Stimulated activated CD4-positive, alpha-beta T cell treated with anti-CD3 and anti-CD28 coated beads, Interleukin-12 subunit alpha, Interleukin-12 subunit beta, amount 100 ng/mL, for 24 hours (primary cell): ENCODE data around the gene ZDHHC11.
"Not testable (repeated sequence)": the region's sequence is repeated elsewhere in the genome, so short reads cannot be mapped to it uniquely, and the experiment has no call there.

Source experiments
- DNase-seq, 2 experiments: peaks; one replicate each; pipeline ENCODE4 v3.0.0-alpha.2; 2020; ENCODE audit warnings: low read depth in 2 of 2

The ZDHHC11 gene

DNA sequence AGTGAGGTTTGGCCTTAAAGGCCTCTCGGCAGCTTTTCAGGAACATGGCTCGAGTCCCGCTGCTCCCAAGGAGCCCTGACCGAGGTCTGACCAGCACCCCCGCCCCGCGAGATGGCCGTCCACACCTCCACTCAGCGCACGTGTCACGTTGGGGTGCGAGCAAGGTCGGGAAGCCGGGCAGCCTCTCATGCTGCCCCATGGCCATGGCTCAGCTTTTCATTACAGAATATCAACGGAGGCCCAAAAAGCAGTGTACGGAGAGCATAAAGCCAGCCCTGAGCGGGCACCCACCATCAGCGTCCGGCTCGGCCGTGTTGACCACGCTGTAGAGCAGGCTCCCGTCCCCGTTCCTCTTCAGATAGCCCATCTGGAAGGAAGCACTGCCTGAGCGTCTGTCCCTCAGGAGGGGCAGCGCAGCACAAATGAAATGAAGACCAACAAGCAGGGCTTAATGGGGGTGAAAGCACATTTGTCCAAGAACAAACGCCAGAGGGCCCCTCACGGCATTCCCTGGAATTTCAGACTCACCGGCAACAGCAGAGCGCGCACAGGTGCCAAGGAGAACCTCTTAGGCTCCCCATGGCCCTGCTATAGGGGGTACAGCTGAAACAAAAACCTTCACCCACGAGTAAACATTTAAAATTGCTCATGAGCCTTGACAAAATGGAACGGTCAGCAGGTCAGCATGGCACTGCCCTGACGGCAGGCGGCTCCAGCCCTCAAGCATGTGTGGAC lies 30.2 kb upstream of the ZDHHC11 start:
- no peak for DNase-seq

DNA sequence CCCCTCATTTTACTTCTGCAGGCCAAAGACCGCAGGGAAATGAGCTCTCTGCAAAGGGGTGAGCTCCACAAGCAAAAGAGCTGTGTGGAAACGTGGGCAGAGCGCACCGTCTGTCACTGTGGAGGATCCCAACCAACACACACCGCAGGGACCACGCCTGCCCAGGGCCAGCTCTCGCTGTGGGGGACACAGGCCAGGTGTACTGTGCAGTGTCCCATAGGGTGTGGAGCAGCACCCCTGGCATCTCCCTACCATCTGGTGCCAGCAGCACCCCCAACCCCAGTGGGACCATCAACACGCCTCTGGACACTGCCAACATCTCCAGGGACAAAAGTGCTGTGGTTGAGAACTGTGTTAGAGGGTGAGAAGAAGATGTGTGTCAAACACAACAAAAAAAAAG lies 27.9 kb upstream of the ZDHHC11 start:
- DNase-seq: not testable (repeated sequence)

DNA sequence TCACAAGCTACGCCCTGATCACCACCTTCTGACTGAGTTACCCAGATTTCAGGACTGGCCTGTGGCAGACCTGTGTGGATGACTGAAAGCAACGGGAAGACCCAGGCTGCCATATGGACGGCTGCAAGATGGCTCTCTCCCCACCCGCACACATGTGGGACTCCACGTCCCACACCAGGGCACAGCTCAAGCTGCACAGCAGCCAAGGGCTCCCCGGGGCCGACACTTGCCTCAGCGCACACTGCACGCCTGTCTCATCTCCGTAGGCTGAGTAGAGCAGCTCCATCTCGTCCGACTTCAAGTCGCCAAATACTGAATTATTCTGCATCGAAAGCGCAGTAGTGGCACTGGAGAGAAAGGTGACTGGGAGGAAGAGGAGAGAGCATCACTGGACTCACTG lies 27.3 kb upstream of the ZDHHC11 start:
- no peak for DNase-seq

DNA sequence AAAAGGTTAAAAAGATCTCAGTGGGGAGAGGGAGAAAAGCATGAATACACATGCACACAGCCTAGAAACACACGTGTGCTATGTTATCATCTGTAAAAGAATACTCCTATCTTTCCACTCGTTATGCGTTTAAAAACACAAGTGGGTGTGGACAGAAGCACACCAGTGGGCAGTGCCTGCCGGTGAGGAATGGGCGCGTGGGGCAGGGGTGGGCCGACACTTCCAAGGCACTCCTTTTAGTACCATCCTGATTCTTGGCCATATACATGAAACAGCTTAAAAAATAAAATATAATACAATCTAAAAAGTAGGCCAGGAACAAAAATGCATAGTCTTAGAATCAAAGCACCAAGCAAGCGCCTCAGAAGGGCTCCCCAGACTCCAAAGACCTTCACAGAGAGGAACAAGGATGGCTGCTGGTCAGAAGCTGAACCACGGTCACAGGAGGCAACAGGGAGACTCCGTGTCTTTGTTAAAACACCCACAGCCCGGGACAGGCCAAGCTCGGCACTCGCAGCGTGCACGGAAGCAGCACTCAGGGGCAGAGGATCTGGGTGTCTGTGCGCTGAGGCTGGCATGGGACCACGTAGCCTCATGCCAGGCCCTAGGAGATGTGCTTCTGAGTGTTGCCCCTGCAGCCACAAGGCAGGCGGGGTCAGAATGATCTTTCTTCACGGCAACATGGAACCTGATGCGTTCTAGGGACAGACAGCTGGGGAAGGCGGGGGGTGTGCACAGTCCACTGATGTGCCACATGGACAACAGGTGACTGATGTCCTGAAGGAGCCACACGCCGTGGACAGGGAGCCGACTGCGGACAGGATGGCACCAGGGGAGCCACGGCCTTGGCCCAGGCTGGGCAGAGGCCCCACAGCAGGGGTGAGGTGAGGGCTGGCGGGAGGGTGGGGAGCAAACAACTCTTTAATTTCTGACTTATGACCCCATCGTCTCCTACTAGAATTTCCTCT lies 25.9 kb upstream of the ZDHHC11 start:
- no peak for DNase-seq

DNA sequence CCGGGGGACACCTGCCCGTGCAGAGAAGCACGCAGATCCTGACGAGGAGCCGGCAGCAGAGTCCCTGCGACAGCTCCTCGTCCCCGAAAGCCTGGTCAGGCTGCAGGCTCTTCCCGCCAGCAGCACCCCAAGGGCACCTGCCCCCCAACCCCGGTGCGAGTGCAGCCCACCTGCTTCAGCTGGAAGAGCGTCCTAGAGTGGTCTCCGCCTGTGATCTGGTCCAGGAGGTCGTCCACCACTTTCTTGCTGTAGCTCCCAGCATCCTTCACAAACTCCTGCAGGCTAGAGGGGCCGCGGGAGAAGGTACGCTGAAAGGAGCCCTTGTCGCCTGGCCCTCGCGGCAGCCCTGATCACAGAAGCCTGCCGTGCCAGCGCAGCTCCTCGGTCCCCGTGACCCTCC lies 25.1 kb upstream of the ZDHHC11 start:
- DNase-seq: no peak

DNA sequence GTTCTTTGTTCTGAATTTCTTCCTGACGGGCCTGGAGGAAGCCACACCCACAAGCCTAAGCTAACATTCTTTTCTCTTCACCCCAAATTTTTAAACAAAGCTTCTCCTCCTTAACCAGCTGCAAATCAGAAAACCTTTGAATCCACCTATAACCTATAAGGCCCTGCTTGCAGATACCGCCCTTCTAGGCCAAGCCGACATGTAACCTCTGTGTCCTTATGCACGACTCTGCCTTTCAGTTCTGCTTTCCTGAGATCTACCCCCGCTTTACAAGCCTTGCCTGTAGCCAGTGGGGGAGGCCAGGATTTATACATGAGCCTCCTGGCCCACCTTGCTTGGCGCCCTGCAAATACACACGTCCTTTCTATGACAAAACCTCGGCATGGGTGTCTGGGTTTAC lies 22.5 kb upstream of the ZDHHC11 start:
- DNase-seq: no peak

DNA sequence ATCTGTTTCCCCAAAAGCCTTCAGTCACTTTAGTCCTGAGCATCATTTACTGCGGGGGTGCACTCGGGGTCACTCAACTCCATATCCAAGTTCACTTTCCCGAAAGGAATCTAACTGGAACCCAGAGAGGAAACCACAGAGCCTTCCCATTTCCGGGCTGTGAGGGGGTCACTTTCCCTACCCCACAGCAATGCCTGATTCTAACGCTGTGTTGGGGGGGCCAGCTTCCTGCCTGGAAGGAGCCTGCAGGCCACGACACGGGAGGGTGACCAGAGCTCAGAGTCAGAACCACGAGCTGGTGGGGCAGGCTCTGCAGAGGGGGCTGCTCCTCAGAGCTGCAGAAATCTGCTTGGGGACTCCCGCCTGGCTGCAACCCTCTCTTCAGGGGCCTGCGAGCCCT lies 21.5 kb upstream of the ZDHHC11 start:
- DNase-seq: no peak

DNA sequence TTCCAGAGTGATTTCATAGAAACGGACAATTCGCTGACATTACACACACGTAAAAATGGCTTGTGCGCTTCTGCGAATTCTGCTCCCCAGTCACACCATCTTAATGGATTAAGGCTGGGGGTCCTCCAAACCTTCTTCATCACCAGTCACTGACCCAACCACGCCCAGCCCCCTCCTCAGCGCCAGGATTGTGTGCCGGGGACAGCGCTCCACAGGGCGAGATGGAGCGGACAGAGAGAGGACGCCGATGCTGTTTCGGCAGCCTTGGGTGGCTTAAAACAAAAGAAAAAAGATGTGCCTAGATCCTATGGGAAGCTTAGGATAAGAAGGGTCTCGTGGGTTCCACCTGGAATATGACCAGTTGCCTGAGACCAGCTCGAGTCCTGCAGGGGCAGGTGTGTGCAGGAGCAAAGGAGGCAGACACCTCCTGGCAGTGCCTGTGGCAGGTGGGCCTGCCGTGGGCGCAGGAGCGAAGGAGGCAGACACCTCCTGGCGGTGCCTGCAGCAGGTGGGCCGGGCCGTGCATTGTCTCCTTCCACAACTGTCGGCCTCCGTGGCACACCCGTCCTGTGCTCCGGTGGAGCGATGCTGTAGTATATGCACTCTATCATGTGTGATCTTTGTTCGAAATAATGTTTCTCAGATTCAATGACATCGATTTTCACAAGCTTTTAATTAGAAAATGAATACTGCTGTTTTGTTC lies 21.0 kb upstream of the ZDHHC11 start:
- DNase-seq: no peak

DNA sequence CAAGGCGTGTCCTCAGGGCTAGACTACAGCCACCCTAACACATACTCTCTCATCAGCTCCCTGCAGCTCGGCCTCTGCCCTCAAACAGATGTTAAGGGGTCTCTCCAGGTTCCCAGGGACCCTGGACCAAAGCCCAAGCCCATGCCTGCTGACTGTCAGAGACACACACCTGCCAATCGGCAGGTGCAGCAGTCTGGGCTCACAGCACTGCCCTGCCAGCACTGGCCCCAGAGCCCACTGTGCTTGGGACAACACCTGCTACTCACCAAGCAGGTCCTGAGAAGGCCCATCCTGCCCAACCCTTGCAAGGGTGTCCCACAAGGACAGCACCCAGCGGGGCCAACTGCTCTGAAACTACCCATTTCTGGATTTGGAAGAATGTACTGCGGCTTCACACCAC lies 20.2 kb upstream of the ZDHHC11 start:
- DNase-seq: no peak

DNA sequence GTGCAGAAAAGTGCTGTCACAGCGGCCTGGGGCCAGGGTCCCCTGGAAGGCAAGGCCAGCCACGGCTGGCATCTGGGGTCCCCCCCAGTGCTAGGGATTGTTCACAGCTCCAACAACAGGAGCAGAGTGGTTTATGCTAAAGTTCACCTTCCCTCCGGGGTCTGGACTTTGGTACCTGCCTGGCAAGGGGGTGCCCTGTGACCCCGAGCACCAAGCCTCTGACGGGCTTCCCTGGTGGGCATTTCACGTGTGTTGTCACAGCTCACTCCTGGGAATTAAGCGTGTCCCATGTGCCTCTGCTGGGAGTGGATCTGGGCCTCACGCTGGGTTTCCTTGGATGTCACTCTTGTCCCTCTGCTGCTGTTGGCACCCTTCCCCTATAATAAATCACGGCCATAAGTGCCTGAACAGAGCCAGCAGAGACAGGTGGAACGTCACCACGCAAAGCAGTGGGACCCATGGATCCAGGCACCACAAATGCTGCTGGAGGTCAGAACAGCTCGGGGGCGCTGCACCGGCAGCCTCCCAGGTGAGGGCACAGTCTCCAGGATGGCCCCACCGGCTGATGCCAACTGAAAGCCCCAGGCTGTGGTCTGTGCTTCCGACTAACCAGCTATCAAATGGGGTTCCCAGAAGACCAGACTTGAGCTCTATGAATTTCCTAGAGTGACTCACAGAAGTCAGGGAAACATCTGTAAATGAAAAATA lies 17.8 kb upstream of the ZDHHC11 start:
- no peak for DNase-seq

DNA sequence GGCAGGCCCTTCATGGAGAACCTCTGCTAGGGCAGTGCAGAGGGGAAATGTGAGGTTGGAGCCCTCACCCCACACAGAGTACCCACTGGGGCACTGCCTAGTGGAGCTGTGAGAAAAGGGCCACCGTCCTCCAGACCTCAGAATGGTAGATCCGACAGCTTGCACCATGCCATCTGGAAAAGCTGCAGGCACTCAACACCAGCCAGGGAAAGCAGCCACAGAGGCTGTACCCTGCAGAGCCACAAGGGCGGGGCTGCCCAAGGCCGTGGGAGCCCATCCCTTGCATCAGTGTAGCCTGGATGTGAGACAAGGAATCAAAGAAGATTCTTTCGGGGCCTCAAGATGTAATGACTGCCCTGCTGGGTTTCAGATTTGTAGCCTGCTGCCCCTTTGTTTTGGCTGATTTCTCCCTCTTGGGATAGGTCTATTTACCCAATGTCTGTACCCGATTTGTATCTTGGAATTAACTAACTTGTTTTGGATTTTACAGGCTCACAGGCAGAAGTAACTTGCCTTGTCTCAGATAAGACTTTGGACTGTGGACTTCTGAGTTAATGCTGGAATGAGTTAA lies 16.6 kb upstream of the ZDHHC11 start:
- no peak for DNase-seq

DNA sequence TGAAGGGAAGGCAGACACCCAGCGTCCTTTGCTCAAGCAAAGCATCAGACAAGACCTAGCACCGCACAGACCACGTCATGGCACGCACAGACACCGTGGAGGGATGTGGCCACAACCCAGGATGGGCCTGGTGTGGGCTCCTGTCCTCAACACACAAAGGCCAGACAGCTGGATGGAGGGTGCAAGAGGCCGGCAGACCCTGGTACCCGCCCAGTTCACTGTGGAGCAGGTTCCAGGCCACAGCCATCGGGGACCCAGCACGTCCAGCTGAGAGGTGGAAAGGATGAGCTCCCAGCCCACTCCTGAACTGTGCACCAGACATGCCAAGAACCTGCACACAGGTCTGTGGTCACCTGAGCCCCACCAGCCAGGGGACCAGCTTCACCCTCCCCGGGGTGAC lies 15.0 kb upstream of the ZDHHC11 start:
- no peak for DNase-seq

DNA sequence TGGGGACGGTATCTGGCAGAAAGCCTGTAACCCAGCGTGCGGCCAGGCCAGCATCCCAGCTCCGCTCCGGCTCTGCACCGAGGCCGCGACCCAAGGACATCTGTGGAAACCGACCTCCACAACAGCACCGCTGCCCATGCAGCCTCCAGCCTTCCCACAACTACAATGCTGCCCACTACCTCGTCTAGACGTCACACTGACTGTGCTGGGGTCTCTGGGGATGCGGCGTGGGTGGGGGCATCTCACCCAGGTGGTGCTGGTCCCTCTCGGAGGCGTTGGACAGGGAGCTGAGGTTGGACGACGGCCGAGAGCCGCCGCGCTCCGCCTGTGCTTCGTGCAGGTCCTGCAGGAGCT lies 14.4 kb upstream of the ZDHHC11 start:
- DNase-seq: no peak

DNA sequence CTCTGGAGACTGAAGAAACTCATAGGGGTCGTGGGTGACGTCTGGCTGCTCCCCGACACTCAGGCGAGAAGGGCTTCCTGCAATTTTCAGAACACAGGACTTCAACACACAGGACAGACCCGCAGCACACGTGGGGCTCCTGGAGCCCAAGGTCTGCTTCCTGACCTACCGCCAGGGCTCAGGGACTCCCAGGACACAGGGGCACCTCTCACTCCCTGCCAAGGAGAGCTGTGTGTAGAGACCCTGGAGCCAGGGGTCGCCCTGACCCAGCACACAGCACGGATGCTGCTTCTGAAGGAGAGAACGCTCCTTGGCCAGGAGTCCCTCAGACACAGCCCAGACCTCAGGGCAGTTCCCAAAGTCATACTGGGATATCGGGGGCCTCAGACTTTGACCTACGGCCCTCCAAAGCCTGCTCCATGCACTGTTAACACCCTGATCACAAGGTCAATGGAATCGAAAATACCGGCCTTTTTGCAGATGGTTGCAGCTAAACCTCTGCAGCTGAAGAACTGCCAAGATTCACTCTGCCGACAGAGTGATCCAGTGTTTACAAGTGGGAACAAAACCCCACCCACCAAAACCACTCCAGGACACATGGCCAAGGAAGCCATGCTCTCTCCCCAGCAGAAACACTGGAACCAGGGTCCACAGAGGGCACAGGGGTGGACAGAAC lies 13.8 kb upstream of the ZDHHC11 start:
- no peak for DNase-seq

DNA sequence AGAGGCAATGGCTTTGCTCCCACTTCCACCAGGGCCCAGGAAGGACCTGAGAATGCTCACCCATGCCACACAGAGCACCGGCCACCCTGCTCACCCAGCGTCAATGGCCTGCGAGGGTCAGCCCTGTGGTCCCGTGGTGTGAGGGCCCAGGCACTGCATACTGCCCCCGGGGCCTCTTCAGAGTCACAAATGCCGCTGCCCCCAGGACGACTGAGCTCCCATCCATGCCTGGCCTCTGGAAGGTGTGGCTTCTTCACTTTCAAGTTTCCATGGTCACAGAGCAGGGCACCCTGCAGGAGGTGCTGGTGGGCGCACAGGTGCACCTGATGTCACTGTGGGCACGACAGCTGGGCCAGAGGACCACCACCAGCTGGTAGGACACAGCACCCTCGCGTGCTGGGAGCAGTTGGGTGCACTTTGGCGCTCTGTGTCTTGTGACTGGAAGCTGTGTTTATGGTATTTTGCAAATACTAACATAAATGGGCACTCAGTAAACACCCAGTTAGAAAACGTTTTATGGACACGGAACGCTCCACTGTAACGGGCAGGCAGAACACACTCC lies 12.5 kb upstream of the ZDHHC11 start:
- no peak for DNase-seq

DNA sequence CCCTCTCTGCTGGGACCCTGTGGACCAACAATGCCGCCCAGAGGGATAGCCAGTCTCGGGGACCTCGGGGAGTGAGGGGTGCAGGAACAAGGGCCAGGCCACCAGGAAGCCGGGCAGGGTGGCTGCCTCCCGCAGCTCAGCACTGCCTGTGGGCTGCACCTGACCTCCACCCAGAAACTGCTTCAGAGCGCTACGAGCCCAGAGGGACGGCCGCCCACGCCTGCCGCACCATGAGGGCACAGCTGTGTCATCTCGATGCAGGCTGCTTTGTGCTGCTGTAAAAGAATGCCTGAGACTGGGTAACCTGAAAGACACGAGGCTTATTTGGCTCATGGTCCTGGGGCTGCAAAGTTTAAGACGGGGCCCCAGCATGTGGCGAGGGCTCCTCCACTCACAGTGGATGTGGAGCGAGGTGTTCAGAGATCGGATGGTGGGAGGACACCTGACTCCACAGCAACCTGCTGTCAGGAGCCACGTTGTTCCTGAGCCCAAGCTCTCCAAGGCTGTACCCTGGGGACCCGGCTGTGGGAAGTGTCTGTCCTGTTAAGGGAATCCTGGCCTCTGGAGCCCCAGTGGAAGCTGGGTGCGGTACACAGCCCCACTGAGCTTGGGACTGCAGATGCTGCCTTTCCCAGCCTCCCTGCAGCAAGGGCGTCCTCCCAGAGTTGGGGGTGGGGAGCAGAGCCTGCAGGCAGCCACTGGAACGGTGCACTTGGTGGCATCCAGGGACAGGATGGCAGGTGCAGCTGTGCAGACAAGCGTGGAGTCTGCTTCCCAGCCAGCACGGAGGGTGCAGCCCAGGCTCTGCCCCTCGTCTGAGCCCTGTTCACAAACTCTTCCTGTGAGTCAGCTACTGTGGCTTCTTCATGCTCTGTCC lies 11.8 kb upstream of the ZDHHC11 start:
- no peak for DNase-seq

DNA sequence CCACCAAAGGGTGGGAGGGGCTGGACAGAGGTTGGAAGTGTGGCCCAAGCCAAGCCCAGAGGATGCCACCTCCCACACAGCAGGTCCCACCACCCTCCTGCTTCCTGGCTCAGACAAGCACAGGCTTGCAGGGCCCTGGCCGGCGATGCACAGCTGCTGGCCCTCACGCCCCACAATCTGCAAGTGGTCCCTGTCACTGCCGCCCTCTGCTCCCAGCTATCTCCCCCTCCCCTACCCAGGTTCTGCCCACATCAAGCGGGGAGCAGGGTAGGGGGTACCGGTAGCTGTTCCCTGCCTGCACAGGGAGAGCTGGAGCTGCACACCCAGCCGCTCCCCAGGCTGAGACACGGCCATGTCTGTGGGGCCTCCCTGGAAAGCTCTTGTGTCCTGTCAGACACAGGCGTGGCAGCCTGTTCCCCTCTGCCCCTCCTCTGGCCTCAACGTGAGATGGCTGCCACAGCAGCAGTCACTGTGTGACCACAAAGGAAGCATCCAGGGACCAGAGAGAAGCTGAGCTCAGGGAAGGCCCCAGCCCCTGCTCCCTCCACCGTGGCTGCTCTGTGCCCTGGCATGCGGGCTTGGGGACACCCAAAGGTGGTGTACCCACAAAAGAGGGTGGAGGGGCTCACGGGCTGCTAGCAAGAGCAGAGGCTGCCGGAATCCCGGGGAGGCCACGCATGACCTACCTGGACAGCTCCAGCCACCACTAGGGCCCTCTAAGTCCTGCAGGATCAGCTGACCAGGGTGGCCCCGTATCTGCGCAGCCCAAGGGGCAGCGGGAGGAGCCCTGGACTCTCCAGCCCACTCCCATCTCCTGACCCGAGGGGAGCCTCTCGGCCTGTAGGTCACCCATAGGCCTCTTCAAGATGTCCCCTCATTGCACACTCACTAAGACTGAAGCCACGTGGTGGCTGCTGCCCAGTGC lies 10.9 kb upstream of the ZDHHC11 start:
- no peak for DNase-seq

DNA sequence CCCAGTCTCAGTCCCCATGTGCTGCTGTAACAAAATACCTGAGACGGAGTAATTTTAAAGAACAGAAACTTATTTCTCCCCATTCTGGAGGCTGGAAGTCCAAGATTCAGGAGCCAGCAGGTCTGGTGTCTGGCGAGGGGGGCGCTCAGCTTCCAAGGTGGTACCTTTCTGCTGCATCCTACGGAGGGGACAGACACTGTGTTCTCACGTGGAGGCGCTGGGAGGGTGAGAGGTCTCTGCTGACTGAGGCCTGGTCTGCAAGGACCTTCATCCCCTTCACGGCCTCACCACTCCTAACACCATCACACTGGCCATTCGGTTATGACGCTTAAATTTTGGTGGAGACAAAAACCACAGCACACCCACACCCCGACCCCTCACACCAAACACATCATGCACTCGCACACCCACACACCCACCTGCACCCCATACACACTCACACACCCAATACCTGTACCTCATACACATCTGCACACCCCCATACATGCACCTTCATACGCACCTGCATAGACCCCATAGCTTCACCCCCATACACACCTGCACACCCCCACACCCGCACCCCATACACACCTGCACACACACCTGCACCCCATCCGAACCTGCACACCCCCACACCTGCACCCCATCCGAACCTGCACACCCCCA lies 9.8 kb upstream of the ZDHHC11 start:
- DNase-seq: no peak
